ENCODE results near the gene TSPO2. TPM values are rescaled to one million over a fixed set of nuclear protein-coding genes. Genes with fewer than 3 reads are reported as not detected.

Gene TSPO2
- total and polyA plus RNA-seq, 2 of the 13 experiments (the other 11 are each of a cell fraction or from before 2014, with no cell fraction given), result 0.55 TPM; not detected in 1

GRCh38 chr6:40997234-40997957 is 44.9 kb upstream of the TSPO2 start (continued):
- TF ChIP-seq E2F2 (CRISPR knock-in tag; IDR thresholded peaks at IDR 0.05; ENCODE audit: borderline replicate concordance), result no peak
- no peak for TF ChIP-seq SATB2 (CRISPR knock-in tag; IDR thresholded peaks at IDR 0.05)
- no peak for TF ChIP-seq HNRNPUL1 (IDR thresholded peaks at IDR 0.05; ENCODE audit: low read depth, low read length)
- no peak for TF ChIP-seq ZNF569 (CRISPR knock-in tag; IDR thresholded peaks at IDR 0.05; ENCODE audit: borderline replicate concordance)
- TF ChIP-seq XBP1 (CRISPR knock-in tag; IDR thresholded peaks at IDR 0.05), result no peak
- TF ChIP-seq POLR2AphosphoS2 (IDR thresholded peaks at IDR 0.05; ENCODE audit: low read depth, low read length), result no peak
- no peak for TF ChIP-seq ZNF343 (CRISPR knock-in tag; IDR thresholded peaks at IDR 0.05)
- TF ChIP-seq HOXA5 (CRISPR knock-in tag; IDR thresholded peaks at IDR 0.05), result no peak
- TF ChIP-seq ARNT (IDR thresholded peaks at IDR 0.05), result no peak
- peak; percentile 67 to 81; a peak in 3 of 4 replicates for TF ChIP-seq EP300 (IDR thresholded peaks at IDR 0.05; ENCODE audit: low read depth in 2 of 2, low read length in 2 of 2)
- TF ChIP-seq EP300 (CRISPR knock-in tag; IDR thresholded peaks at IDR 0.05; ENCODE audit: borderline replicate concordance), result peak; percentile 59; the same call in 1 of the 2 replicates
- TF ChIP-seq SMARCE1 (IDR thresholded peaks at IDR 0.05; ENCODE audit: borderline replicate concordance), result no peak
- TF ChIP-seq NR0B2 (CRISPR knock-in tag; IDR thresholded peaks at IDR 0.05), result no peak
- TF ChIP-seq ZNF788 (CRISPR knock-in tag; IDR thresholded peaks at IDR 0.05; ENCODE audit: borderline replicate concordance), result peak; percentile 84; the same call in 1 of the 2 replicates
- peak; percentile 64; the same call in 1 of the 2 replicates for TF ChIP-seq ZNF331 (CRISPR knock-in tag; IDR thresholded peaks at IDR 0.05)
- TF ChIP-seq, protein P1, sequence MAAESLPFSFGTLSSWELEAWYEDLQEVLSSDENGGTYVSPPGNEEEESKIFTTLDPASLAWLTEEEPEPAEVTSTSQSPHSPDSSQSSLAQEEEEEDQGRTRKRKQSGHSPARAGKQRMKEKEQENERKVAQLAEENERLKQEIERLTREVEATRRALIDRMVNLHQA (CRISPR knock-in tag; IDR thresholded peaks at IDR 0.05), result no peak
- no peak for TF ChIP-seq ZEB1 (IDR thresholded peaks at IDR 0.05; ENCODE audit: insufficient replicate concordance, low read depth)

Data from HepG2 (cell line).